Kidney (tissue), 14 donors: ENCODE results near the gene TIAM2. TPM values are rescaled to one million over a fixed set of nuclear protein-coding genes. Genes with fewer than 3 reads are reported as not detected.

Experiments used
- DNase-seq, 5 donors: peaks; one replicate each; pipeline ENCODE4 v3.0.0-alpha.2; 2013 to 2020
- FAIRE-seq: peaks from 2 replicates; lab custom pipeline; 2012; peaks lifted over from hg19 to GRCh38; lab: Jason Lieb, UNC
- H3K27ac ChIP-seq, 2 donors: one replicate each; pipeline ENCODE4 v1.7.0; 2013; ENCODE audit warnings: low read depth in 2 of 2, low read length in 2 of 2, inconsistent platforms in 1 of 2
- H3K27me3 ChIP-seq: one replicate; pipeline ENCODE4 v1.7.1; 2013; ENCODE audit warnings: low read length, inconsistent platforms; ENCODE audit not compliant: control insufficient read depth, insufficient read depth
- H3K36me3 ChIP-seq, 3 donors: one replicate each; pipeline versions ENCODE4 v1.7.0 to v1.7.1; 2013; ENCODE audit warnings: low read length in 3 of 3, control low read depth in 1 of 3, inconsistent platforms in 1 of 3; ENCODE audit not compliant: insufficient read depth in 3 of 3, control insufficient read depth in 2 of 3
- H3K4me1 ChIP-seq, 3 donors: one replicate each; pipeline versions ENCODE4 v1.7.0 to v1.7.1; 2013; ENCODE audit warnings: low read length in 3 of 3, inconsistent platforms in 1 of 3, low read depth in 1 of 3; ENCODE audit not compliant: control insufficient read depth in 2 of 3, insufficient read depth in 2 of 3
- H3K4me3 ChIP-seq, 3 donors: one replicate each; pipeline versions ENCODE4 v1.7.0 to v1.8.1; 2013; ENCODE audit warnings: low read length in 3 of 3, control low read depth in 1 of 3, inconsistent platforms in 1 of 3
- H3K9ac ChIP-seq, 3 donors: one replicate each; pipeline versions ENCODE4 v1.7.0 to v1.7.1; 2013; ENCODE audit warnings: low read length in 3 of 3, control low read depth in 1 of 3, inconsistent platforms in 1 of 3
- H3K9me3 ChIP-seq, 3 donors: one replicate each; pipeline versions ENCODE4 v1.7.0 to v1.7.1; 2013; ENCODE audit warnings: low read length in 3 of 3, control low read depth in 1 of 3, inconsistent platforms in 1 of 3; ENCODE audit not compliant: control insufficient read depth in 2 of 3, insufficient read depth in 1 of 3
- intact Hi-C: fragments of 100-400 bp; cut with DNase I; formaldehyde crosslinking; loops from one replicate; pipeline ENCODE4 v1.11.1; 2022
- polyA plus RNA-seq: library from polyadenylated mRNA; stranded (reverse); fragments of 350-450 nt; fragmentation: Illumina TruSeq; extraction: RNeasy Lipid Tissue Mini Kit (QIAGEN cat#74804); gene quantifications from one replicate; pipeline ENCODE4 v1.2.3, GENCODE V29; 2014; ENCODE audit warnings: low read depth, low replicate concordance; ENCODE audit not compliant: insufficient read depth
- total RNA-seq: library from RNA; stranded (reverse); fragmentation: NEBNext Ultra II Directional; extraction: Animal tissue kit (Norgen Biotek cat#: 25700); gene quantifications from one replicate; pipeline ENCODE4 v1.2.1, GENCODE V29; 2021
- TF ChIP-seq, protein P1 (sequence below): IDR thresholded peaks from 3 replicates; pipeline ENCODE4 v1.5.1; 2012; ENCODE audit warnings: mild to moderate bottlenecking, moderate library complexity, borderline replicate concordance; ENCODE audit not compliant: insufficient read depth; ENCODE audit errors: extremely low read depth
- donor health status: control.
- donor health status: control.
- donor health status: control.
- donor health status: control.
- donor health status: control.
- donor health status: DM: yes; HTN: yes; CAD: no.
- donor health status: Normal renal cell carcinoma (clear cell type).

The TIAM2 gene
- total and polyA plus RNA-seq, 2 donors from 2014 or later, result 6.8 to 7.6 TPM

- FAIRE-seq (no peak), DNase-seq (no peak)
- H3K9me3 ChIP-seq, result no peaks in the 10 kb centered on the region
- no peak overlapping the region for H3K4me3 ChIP-seq
- H3K27ac ChIP-seq, result no peak overlapping the region
- no peaks in the 10 kb centered on the region for H3K27me3 ChIP-seq
- no peaks in the 10 kb centered on the region for H3K36me3 ChIP-seq
- TF ChIP-seq, protein P1, sequence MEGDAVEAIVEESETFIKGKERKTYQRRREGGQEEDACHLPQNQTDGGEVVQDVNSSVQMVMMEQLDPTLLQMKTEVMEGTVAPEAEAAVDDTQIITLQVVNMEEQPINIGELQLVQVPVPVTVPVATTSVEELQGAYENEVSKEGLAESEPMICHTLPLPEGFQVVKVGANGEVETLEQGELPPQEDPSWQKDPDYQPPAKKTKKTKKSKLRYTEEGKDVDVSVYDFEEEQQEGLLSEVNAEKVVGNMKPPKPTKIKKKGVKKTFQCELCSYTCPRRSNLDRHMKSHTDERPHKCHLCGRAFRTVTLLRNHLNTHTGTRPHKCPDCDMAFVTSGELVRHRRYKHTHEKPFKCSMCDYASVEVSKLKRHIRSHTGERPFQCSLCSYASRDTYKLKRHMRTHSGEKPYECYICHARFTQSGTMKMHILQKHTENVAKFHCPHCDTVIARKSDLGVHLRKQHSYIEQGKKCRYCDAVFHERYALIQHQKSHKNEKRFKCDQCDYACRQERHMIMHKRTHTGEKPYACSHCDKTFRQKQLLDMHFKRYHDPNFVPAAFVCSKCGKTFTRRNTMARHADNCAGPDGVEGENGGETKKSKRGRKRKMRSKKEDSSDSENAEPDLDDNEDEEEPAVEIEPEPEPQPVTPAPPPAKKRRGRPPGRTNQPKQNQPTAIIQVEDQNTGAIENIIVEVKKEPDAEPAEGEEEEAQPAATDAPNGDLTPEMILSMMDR, result no peak
- intact Hi-C loops, result no loop called here
- H3K4me1 ChIP-seq, result no peaks in the 10 kb centered on the region
- H3K9ac ChIP-seq, result no peak overlapping the region
Measured at GRCh38 chr6:155223646-155224451, 228.7 kb downstream of the TIAM2 start.

DNA sequence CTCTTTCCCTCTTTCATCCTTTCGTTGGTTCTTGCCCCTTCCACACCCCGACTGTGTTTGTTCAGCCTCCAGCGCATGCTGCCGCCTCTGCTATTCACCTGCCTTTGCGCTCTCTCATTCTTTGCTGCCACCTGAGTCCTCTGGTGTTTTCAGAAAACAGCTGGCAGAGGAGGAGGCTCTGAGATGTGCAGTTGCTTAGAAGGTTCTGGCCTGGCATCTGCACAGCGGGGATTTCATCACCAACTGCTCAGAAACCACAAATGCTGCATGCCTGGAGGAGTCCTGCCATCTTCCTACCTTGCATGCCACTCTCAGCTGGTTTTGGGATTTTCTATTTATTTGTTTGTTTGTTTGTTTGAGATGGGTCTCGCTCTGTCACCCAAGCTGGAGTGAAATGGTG, 229.5 kb downstream of the TIAM2 start:
- TF ChIP-seq, protein P1, result no peak
- H3K4me3 ChIP-seq, result no peak overlapping the region
- FAIRE-seq (no peak), DNase-seq (no peak)
- intact Hi-C loops, result no loop called here
- no peak overlapping the region for H3K27ac ChIP-seq
- no peaks in the 10 kb centered on the region for H3K27me3 ChIP-seq
- no peaks in the 10 kb centered on the region for H3K9me3 ChIP-seq
- no peaks in the 10 kb centered on the region for H3K36me3 ChIP-seq
- H3K4me1 ChIP-seq, result no peaks in the 10 kb centered on the region
- no peak overlapping the region for H3K9ac ChIP-seq

DNA sequence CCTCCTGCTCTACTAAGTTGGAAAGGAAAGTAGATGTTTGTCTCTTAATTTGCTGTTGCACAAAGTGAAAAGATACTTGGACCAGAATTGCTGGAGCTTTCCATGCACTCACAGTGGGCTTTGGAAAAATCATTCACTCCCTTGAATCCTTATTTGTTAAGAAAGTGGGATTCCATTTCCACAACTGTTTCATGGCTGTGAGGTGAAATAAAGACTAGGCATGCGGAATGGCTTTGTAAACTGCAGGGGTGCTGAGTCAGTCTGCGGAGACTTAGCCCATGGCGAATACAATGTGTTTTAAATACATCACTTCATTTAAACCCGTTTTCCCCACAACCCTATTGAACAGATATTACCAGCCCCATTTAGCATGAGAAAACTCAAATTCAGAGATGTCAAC, 231.9 kb downstream of the TIAM2 start:
- DNase-seq (no peak), FAIRE-seq (no peak)
- Histone ChIP-seq H3K9me3 (no peaks in the 10 kb centered on the region), H3K4me1 (no peaks in the 10 kb centered on the region), H3K27ac (no peak overlapping the region), H3K36me3 (no peaks in the 10 kb centered on the region), H3K4me3 (no peak overlapping the region), H3K9ac (no peak overlapping the region), H3K27me3 (no peaks in the 10 kb centered on the region)
- intact Hi-C loops, result no loop called here
- TF ChIP-seq, protein P1, result no peak
